Measurements from ENCODE around the gene L3MBTL1. TPM values are rescaled to one million over a fixed set of nuclear protein-coding genes. Genes with fewer than 3 reads are reported as not detected.

Gene L3MBTL1
- total RNA-seq, 1 donor from 2014 or later, result 13.1 TPM

DNA sequence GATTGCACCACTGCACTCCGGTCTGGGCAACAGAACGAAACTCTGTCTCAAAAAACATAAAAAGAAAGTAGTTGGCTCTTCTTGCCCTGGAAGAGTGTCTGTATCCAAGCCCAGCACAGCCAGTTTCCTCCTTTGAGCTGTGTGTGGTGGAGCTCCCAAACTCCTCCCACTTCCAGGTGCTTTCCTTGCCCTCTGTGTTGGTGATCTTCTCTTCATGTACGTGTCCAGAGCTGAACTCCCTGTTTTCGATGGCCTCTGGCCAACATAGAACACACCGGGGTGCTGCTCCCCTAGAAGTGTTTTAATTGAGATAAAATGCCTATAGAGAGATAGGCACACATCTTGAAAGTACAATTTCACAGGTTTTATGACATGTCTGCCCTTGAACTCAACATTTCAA lies 34.7 kb downstream of the L3MBTL1 start:
- TF ChIP-seq, protein P1, sequence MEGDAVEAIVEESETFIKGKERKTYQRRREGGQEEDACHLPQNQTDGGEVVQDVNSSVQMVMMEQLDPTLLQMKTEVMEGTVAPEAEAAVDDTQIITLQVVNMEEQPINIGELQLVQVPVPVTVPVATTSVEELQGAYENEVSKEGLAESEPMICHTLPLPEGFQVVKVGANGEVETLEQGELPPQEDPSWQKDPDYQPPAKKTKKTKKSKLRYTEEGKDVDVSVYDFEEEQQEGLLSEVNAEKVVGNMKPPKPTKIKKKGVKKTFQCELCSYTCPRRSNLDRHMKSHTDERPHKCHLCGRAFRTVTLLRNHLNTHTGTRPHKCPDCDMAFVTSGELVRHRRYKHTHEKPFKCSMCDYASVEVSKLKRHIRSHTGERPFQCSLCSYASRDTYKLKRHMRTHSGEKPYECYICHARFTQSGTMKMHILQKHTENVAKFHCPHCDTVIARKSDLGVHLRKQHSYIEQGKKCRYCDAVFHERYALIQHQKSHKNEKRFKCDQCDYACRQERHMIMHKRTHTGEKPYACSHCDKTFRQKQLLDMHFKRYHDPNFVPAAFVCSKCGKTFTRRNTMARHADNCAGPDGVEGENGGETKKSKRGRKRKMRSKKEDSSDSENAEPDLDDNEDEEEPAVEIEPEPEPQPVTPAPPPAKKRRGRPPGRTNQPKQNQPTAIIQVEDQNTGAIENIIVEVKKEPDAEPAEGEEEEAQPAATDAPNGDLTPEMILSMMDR (IDR thresholded peaks at IDR 0.05), result no peak
- Histone ChIP-seq H3K36me3 (peaks cover 0 to 7% of the 10 kb centered on the region in 2 donors), H3K27ac (no peak overlapping the region), H3K9me3 (no peaks in the 10 kb centered on the region), H3K4me3 (no peak overlapping the region), H3K27me3 (no peaks in the 10 kb centered on the region), H3K4me1 (no peaks in the 10 kb centered on the region)
- no peak for DNase-seq (ENCODE audit: low spot score in 2 of 2)
- intact Hi-C loops (cut with DNase I), result no loop called here

DNA sequence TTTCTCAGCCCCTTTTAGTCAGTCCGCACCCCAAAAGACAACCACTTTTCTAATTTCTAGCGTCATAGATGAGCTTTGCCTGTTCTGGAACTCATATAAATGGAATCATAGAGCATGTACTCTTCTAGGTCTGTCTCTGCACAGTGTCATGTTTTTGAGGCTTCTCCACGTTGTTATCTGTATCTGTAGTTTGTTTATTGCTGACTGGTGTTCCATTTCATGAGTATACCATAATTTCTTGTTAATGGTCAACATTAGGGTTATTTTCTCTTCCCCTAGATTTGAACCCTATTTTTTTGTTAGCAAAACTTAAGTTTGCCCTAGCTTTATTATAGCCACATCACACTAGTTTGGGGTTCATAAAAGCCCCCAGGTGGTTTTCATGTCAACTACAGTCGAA lies 35.2 kb downstream of the L3MBTL1 start:
- DNase-seq (ENCODE audit: low spot score in 2 of 2), result no peak
- H3K27ac ChIP-seq, result no peak overlapping the region
- H3K27me3 ChIP-seq, result no peaks in the 10 kb centered on the region
- H3K4me1 ChIP-seq, result no peaks in the 10 kb centered on the region
- TF ChIP-seq, protein P1 (IDR thresholded peaks at IDR 0.05), result no peak
- H3K36me3 ChIP-seq, result peaks cover 0 to 2% of the 10 kb centered on the region in 2 donors
- H3K9me3 ChIP-seq, result no peaks in the 10 kb centered on the region
- intact Hi-C loops (cut with DNase I), result no loop called here
- no peak overlapping the region for H3K4me3 ChIP-seq

DNA sequence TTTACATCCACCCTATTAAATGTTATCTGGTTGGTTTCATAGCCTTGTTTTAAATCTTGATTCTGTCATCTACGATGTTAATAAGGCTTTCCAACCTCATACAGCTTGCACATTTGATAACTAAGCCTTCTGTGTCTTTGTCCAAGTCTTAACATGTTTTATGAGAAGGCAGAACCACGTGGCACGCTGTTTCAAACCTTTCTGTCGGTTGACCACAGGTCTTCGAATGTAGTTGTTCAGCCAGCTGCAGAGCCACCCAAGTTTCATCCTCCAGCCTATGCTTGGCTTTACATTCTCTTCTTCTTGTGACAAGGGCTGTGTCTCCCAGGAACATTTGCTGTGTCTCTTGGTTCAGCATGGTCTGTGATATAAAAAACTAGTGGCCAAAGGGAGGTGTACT lies 35.6 kb downstream of the L3MBTL1 start:
- no peaks in the 10 kb centered on the region for H3K9me3 ChIP-seq
- intact Hi-C loops (cut with DNase I), result no loop called here
- H3K36me3 ChIP-seq, result no peaks in the 10 kb centered on the region
- no peaks in the 10 kb centered on the region for H3K27me3 ChIP-seq
- H3K4me3 ChIP-seq, result no peak overlapping the region
- H3K4me1 ChIP-seq, result no peaks in the 10 kb centered on the region
- H3K27ac ChIP-seq, result no peak overlapping the region
- TF ChIP-seq, protein P1 (IDR thresholded peaks at IDR 0.05), result no peak
- DNase-seq (ENCODE audit: low spot score in 2 of 2), result no peak

DNA sequence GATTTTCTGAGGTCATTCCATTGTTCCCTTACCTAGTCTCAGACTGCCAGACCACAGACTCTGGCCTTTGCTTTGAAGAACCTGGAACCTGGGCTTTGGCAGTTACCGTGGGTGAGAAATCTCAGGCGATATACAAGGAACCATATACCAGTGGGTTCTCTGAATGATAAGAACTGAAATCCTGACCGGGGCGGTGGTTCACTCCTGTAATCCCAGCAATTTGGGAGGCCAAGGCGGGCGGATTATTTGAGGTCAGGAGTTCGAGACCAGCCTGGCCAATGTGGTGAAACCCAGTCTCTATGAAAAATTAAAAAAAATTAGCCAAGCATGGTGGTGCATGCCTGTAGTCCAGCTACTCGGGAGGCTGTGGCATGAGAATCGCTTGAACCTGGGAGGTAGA lies 37.0 kb downstream of the L3MBTL1 start:
- intact Hi-C loops (cut with DNase I), result no loop called here
- DNase-seq (ENCODE audit: low spot score in 2 of 2), result no peak
- H3K4me1 ChIP-seq, result no peaks in the 10 kb centered on the region
- H3K4me3 ChIP-seq, result no peak overlapping the region
- TF ChIP-seq, protein P1 (IDR thresholded peaks at IDR 0.05), result no peak
- no peak overlapping the region for H3K27ac ChIP-seq
- H3K27me3 ChIP-seq, result no peaks in the 10 kb centered on the region
- H3K36me3 ChIP-seq, result no peaks in the 10 kb centered on the region
- no peaks in the 10 kb centered on the region for H3K9me3 ChIP-seq

DNA sequence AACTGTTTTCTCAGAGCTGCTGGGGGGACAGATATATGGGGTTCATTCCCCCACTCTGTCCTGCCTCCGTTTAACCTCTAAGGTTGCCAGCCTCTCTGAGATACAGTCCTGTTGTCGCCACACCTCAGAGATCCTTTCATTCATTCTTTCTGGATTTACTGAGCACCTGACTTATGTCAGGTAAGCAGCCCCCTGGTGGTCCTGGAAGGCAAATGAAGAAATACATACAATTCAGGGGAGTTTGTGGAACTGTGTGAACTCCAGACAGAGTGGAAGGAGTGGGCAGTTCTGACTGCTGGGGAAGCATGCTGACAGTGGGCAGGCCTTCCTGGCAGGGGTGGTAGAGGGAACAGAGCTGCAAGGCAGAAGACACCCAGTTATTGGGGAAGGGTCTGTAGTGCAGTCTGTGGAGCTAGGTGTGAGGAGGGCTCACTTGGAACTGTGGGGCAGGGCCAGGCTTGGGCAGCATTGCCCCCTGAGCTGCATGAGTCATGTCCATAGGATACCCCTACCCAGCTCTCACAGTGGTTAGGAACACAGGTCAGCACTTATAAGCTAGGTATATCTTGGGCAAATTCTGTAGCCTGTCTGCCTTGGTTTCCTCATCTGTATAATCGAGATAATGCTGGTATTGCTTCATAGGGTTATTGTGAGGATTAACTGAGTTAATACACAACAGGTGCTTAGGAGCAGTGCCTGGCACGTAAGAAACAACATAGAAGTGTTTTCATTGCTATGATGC lies 38.5 kb downstream of the L3MBTL1 start:
- Histone ChIP-seq H3K4me1 (no peaks in the 10 kb centered on the region), H3K27ac (no peak overlapping the region), H3K27me3 (no peaks in the 10 kb centered on the region), H3K36me3 (no peaks in the 10 kb centered on the region), H3K9me3 (no peaks in the 10 kb centered on the region), H3K4me3 (no peak overlapping the region)
- TF ChIP-seq, protein P1 (IDR thresholded peaks at IDR 0.05), result no peak
- DNase-seq (ENCODE audit: low spot score in 2 of 2), result no peak
- intact Hi-C loops (cut with DNase I), result no loop called here
